Keratinocyte (primary cell): Measurements from ENCODE around the gene MUC4. TPM values are rescaled to one million over a fixed set of nuclear protein-coding genes. Genes with fewer than 3 reads are reported as not detected.

ENCODE experiments used
- DNase-seq: peaks from one replicate; pipeline ENCODE4 v3.0.0-alpha.2; 2011; ENCODE audit warnings: low read depth, missing footprints, low spot score
- FAIRE-seq: peaks from 2 replicates; lab custom pipeline; 2011; peaks lifted over from hg19 to GRCh38; lab: Jason Lieb, UNC
- H2AFZ ChIP-seq: 2 replicates; pipeline ENCODE4 v1.6.0; 2012; ENCODE audit warnings: low read length, control low read depth, inconsistent platforms; ENCODE audit not compliant: control insufficient read depth
- H3K27ac ChIP-seq: 2 replicates; pipeline ENCODE4 v1.5.1; 2011; ENCODE audit warnings: low read length; ENCODE audit not compliant: control insufficient read depth, insufficient read depth
- H3K27me3 ChIP-seq: 3 replicates; pipeline ENCODE4 v1.6.0; 2011; ENCODE audit warnings: low read length; ENCODE audit not compliant: control insufficient read depth, insufficient read depth; ENCODE audit errors: extremely low read depth
- H3K36me3 ChIP-seq, 2 experiments: 2 replicates in 1 of 2; 3 replicates in 1 of 2; pipeline ENCODE4 v1.5.1; 2011; ENCODE audit warnings: low read length in 2 of 2, mild to moderate bottlenecking in 1 of 2; ENCODE audit not compliant: control insufficient read depth in 2 of 2, insufficient read depth in 2 of 2; ENCODE audit errors: extremely low read depth in 1 of 2
- H3K4me1 ChIP-seq: 3 replicates; pipeline ENCODE4 v1.5.1; 2011; ENCODE audit warnings: low read length; ENCODE audit not compliant: control insufficient read depth, insufficient read depth; ENCODE audit errors: extremely low read depth
- H3K4me2 ChIP-seq: 3 replicates; pipeline ENCODE4 v1.6.0; 2011; ENCODE audit warnings: low read depth, low read length; ENCODE audit not compliant: control insufficient read depth, insufficient read depth; ENCODE audit errors: extremely low read depth
- H3K4me3 ChIP-seq, 3 experiments: fragments of 200-600 bp in 1 of 3; sonication (generic) in 1 of 3; 2 replicates in 2 of 3; 3 replicates in 1 of 3; pipeline ENCODE4 v1.5.1; 2011 to 2016; ENCODE audit warnings: low read length in 3 of 3, mild to moderate bottlenecking in 3 of 3, control low read depth in 2 of 3, inconsistent platforms in 1 of 3, low read depth in 1 of 3, mixed read lengths in 1 of 3, mixed run types in 1 of 3, moderate library complexity in 1 of 3; ENCODE audit not compliant: control insufficient read depth in 2 of 3, insufficient read depth in 2 of 3; ENCODE audit errors: extremely low read depth in 1 of 3
- H3K79me2 ChIP-seq: 2 replicates; pipeline ENCODE4 v1.6.0; 2012; ENCODE audit warnings: low read length; ENCODE audit not compliant: control insufficient read depth, insufficient read depth
- H3K9ac ChIP-seq: 3 replicates; pipeline ENCODE4 v1.6.0; 2011; ENCODE audit warnings: low read length; ENCODE audit not compliant: control insufficient read depth, insufficient read depth; ENCODE audit errors: extremely low read depth
- H3K9me1 ChIP-seq: 3 replicates; pipeline ENCODE4 v1.6.0; 2011; ENCODE audit warnings: low read length; ENCODE audit not compliant: control insufficient read depth, insufficient read depth; ENCODE audit errors: extremely low read depth
- H3K9me3 ChIP-seq: 2 replicates; pipeline ENCODE4 v1.5.1; 2012; ENCODE audit warnings: low read depth, low read length; ENCODE audit not compliant: control insufficient read depth
- H4K20me1 ChIP-seq: 3 replicates; pipeline ENCODE4 v1.6.0; 2011; ENCODE audit warnings: low read length; ENCODE audit not compliant: control insufficient read depth, insufficient read depth; ENCODE audit errors: extremely low read depth
- EZH2 ChIP-seq: IDR thresholded peaks from one replicate; pipeline ENCODE4 v1.6.1; 2012; ENCODE audit warnings: inconsistent platforms, mild to moderate bottlenecking, low read length, moderate library complexity
- dilution Hi-C: fragments of 300-500 bp; cut with MboI; formaldehyde crosslinking; loops from one replicate; pipeline ENCODE4 v1.7.0; 2020; ENCODE audit warnings: low sequenced_read_pairs; ENCODE audit not compliant: extremely low pct_ligation_motif_present
- polyA plus RNA-seq, 5 experiments: library from polyadenylated mRNA; depleted of rRNA in 3 of 5; stranded (reverse) in 3 of 5; stranded (forward) in 1 of 5; unstranded in 1 of 5; fragments of >200 nt; gene quantifications; 1 replicate in 1 of 5; 2 replicates in 3 of 5; 3 replicates in 1 of 5; pipeline versions ENCODE4 v1.2.1 to v1.2.3, GENCODE V29; 2011 to 2012; ENCODE audit warnings: missing spikeins in 2 of 5, low read depth in 1 of 5, low replicate concordance in 1 of 5
- TF ChIP-seq, protein P1 (sequence below), 3 experiments: IDR thresholded peaks in 1 of 3; conservative IDR thresholded peaks in 1 of 3; optimal IDR thresholded peaks in 1 of 3; 2 replicates in 2 of 3; 3 replicates in 1 of 3; pipeline versions ENCODE3 to v1.5.1; 2011; ENCODE audit warnings: low read length in 3 of 3, mild to moderate bottlenecking in 3 of 3, moderate library complexity in 2 of 3, control low read depth in 1 of 3, inconsistent platforms in 1 of 3; ENCODE audit not compliant: insufficient read depth in 2 of 3; ENCODE audit errors: extremely low read depth in 1 of 3

MUC4 gene
- polyA plus RNA-seq, 1 donor (not counting 4 experiments of a cell fraction or from before 2014, with no cell fraction given), result not detected

DNA sequence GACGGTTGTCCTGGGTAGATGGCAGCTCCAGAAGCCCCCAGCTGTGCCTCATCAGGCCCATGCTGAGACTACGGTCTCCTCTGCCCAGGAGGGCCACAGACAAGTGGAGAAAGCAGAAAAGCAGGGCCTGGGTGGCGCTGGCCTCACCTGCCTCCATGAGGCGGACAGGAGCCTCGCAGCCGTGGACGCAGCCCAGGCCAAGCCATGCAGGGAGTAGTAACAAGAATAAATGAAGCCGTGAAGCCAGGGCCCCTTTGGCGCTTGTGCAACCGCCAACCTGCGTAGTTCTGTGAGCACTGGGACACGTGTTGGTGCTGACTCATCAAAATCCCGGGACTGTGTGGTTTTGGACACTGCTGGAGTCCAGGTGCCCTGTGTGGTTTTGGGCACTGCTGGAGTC, 12.3 kb upstream of the MUC4 start:
- DNase-seq, result no peak

DNA sequence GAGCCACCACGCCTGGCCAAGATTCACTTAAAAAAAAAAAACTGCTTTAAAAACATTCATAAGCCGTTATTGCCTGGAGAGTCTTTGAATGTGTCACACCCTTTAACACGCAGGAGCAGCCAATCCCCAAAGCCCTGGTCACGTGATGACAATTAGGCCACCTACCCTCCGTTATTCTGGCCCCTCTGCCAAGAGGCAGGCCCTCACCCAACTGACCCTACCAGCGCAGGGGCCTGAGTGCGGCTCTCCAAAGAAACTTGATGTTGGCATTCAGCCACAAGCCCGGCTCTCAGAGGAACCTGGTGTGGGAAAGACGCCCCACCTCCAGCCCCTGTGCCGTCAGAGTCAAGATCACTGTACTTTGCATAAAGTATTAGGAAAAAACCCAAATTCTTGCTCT, 11.6 kb upstream of the MUC4 start:
- Histone ChIP-seq H3K79me2 (no peaks in the 10 kb centered on the region), H2AFZ (no peak overlapping the region), H4K20me1 (no peaks in the 10 kb centered on the region), H3K4me1 (peaks cover 10% of the 10 kb centered on the region), H3K27ac (no peak overlapping the region), H3K9me1 (no peaks in the 10 kb centered on the region), H3K4me3 (no peak overlapping the region), H3K36me3 (no peaks in the 10 kb centered on the region), H3K27me3 (peaks cover 29% of the 10 kb centered on the region), H3K9ac (no peak overlapping the region), H3K9me3 (no peaks in the 10 kb centered on the region), H3K4me2 (no peak overlapping the region)
- FAIRE-seq, result no peak
- TF ChIP-seq EZH2, result no peak
- TF ChIP-seq, protein P1, sequence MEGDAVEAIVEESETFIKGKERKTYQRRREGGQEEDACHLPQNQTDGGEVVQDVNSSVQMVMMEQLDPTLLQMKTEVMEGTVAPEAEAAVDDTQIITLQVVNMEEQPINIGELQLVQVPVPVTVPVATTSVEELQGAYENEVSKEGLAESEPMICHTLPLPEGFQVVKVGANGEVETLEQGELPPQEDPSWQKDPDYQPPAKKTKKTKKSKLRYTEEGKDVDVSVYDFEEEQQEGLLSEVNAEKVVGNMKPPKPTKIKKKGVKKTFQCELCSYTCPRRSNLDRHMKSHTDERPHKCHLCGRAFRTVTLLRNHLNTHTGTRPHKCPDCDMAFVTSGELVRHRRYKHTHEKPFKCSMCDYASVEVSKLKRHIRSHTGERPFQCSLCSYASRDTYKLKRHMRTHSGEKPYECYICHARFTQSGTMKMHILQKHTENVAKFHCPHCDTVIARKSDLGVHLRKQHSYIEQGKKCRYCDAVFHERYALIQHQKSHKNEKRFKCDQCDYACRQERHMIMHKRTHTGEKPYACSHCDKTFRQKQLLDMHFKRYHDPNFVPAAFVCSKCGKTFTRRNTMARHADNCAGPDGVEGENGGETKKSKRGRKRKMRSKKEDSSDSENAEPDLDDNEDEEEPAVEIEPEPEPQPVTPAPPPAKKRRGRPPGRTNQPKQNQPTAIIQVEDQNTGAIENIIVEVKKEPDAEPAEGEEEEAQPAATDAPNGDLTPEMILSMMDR (optimal IDR thresholded peaks at IDR 0.05 in 1 of 3, IDR thresholded peaks at IDR 0.05 in 1 of 3, conservative IDR thresholded peaks at IDR 0.05 in 1 of 3; ENCODE audit: extremely low read depth in 1 of 3, insufficient read depth in 2 of 3, low read length in 3 of 3), result no peak
- dilution Hi-C loops, result no loop called here
- no peak for DNase-seq

More for the DNA sequence above, 12.3 kb upstream of the MUC4 start:
- Histone ChIP-seq H3K4me2 (no peak overlapping the region), H3K79me2 (no peaks in the 10 kb centered on the region), H3K36me3 (no peaks in the 10 kb centered on the region), H3K4me1 (peaks cover 10% of the 10 kb centered on the region), H3K27ac (no peak overlapping the region), H2AFZ (no peak overlapping the region), H3K27me3 (peaks cover 29% of the 10 kb centered on the region), H3K9ac (no peak overlapping the region), H3K4me3 (no peak overlapping the region), H3K9me1 (no peaks in the 10 kb centered on the region), H4K20me1 (no peaks in the 10 kb centered on the region), H3K9me3 (no peaks in the 10 kb centered on the region)
- no peak for FAIRE-seq
- dilution Hi-C loops, result no loop called here
- TF ChIP-seq, protein P1 (optimal IDR thresholded peaks at IDR 0.05 in 1 of 3, IDR thresholded peaks at IDR 0.05 in 1 of 3, conservative IDR thresholded peaks at IDR 0.05 in 1 of 3; ENCODE audit: extremely low read depth in 1 of 3, insufficient read depth in 2 of 3, low read length in 3 of 3), result no peak
- TF ChIP-seq EZH2, result no peak
